Tibial nerve (tissue), 4 donors: Measurements from ENCODE around the gene RUSC1. TPM values are rescaled to one million over a fixed set of nuclear protein-coding genes. Genes with fewer than 3 reads are reported as not detected.

Experiments used
- DNase-seq, 2 donors: peaks; one replicate each; pipeline ENCODE4 v3.0.0-alpha.2; 2019; ENCODE audit warnings: low spot score in 2 of 2
- H3K27ac ChIP-seq, 4 donors: fragments of 200-600 bp; sonication (generic) in 3 of 4; one replicate each; pipeline ENCODE4 v1.5.1; 2017 to 2019; ENCODE audit warnings: mild to moderate bottlenecking in 1 of 4
- H3K27me3 ChIP-seq, 2 donors: fragments of 200-600 bp; sonication (generic) in 1 of 2; one replicate each; pipeline versions ENCODE4 v1.5.1 to v1.6.0; 2017 to 2019
- H3K36me3 ChIP-seq, 3 donors: fragments of 200-600 bp; sonication (generic); one replicate each; pipeline ENCODE4 v1.5.1; 2018 to 2019
- H3K4me1 ChIP-seq, 4 donors: fragments of 200-600 bp; sonication (generic) in 3 of 4; one replicate each; pipeline ENCODE4 v1.5.1; 2017 to 2019
- H3K4me3 ChIP-seq, 4 donors: fragments of 200-600 bp; sonication (generic) in 3 of 4; one replicate each; pipeline ENCODE4 v1.5.1; 2017 to 2019; ENCODE audit warnings: mild to moderate bottlenecking in 1 of 4, moderate library complexity in 1 of 4
- H3K9me3 ChIP-seq, 4 donors: fragments of 200-600 bp; sonication (generic) in 3 of 4; one replicate each; pipeline ENCODE4 v1.5.1; 2017 to 2019
- CTCF ChIP-seq, 5 experiments: fragments of 200-600 bp in 3 of 5; fragments of 450-650 bp in 2 of 5; sonication (generic) in 3 of 5; IDR thresholded peaks; one replicate each; pipeline ENCODE4 v1.5.1; 2016 to 2019; ENCODE audit warnings: antibody characterized with exemption in 5 of 5, mild to moderate bottlenecking in 3 of 5, moderate library complexity in 2 of 5
- EP300 ChIP-seq, 2 donors: sonication (generic); formaldehyde crosslinking; IDR thresholded peaks; one replicate each; pipeline ENCODE4 v1.6.1; 2017; ENCODE audit warnings: antibody characterized with exemption in 2 of 2, mild to moderate bottlenecking in 1 of 2
- POLR2A ChIP-seq, 2 donors: fragments of 450-650 bp; IDR thresholded peaks; one replicate each; pipeline ENCODE4 v1.6.1; 2017; ENCODE audit warnings: antibody characterized with exemption in 2 of 2, mild to moderate bottlenecking in 2 of 2, moderate library complexity in 2 of 2
- WGBS, 2 donors: methylation state at CpG; one replicate each; pipeline ENCODE4 v1.1.5; 2018; 5-methylcytosine and 5-hydroxymethylcytosine counted together
- total RNA-seq, 4 donors: library from RNA; depleted of rRNA; stranded (reverse); fragments of >200 nt; gene quantifications; one replicate each; pipeline ENCODE4 v1.1.0, GENCODE V29; 2016

The RUSC1 gene
- total RNA-seq, 4 donors from 2014 or later: 22.2 to 36.0 (median 26.5) TPM

GRCh38 chr1:155321639-155322503 lies 1.2 kb downstream of the RUSC1 start:
- WGBS, 2 donors: 33 to 39% methylated on average over 21 to 24 of the region's 27 CpGs
- no peaks in the 10 kb centered on the region for H3K27me3 ChIP-seq
- peaks cover 0 to 53% (median 25%) of the 10 kb centered on the region in 4 donors for H3K4me1 ChIP-seq
- H3K27ac ChIP-seq: peak overlapping the region; percentile 96 to 100 (median 98)
- no peaks in the 10 kb centered on the region for H3K9me3 ChIP-seq
- H3K4me3 ChIP-seq: peak overlapping the region; percentile 53 to 89 (median 64)
- H3K36me3 ChIP-seq: peaks cover 0 to 28% (median 4%) of the 10 kb centered on the region in 3 donors
- TF ChIP-seq POLR2A (IDR thresholded peaks at IDR 0.05) (no peak), CTCF (IDR thresholded peaks at IDR 0.05) (no peak), EP300 (IDR thresholded peaks at IDR 0.05) (no peak)
- no peak for DNase-seq

GRCh38 chr1:155322571-155322952 lies 1.9 kb downstream of the RUSC1 start:
- Histone ChIP-seq H3K9me3 (no peaks in the 10 kb centered on the region), H3K36me3 (peaks cover 0 to 34% (median 4%) of the 10 kb centered on the region in 3 donors), H3K27me3 (no peaks in the 10 kb centered on the region), H3K27ac (peak overlapping the region; percentile 96 to 100 (median 98)), H3K4me3 (peak overlapping the region; percentile 53 to 89 (median 64)), H3K4me1 (peaks cover 0 to 53% (median 25%) of the 10 kb centered on the region in 4 donors)
- no peak for DNase-seq
- 1% methylated on average over 27 to 28 of the region's 28 CpGs for WGBS, 2 donors
- TF ChIP-seq CTCF (IDR thresholded peaks at IDR 0.05) (no peak), POLR2A (IDR thresholded peaks at IDR 0.05) (no peak), EP300 (IDR thresholded peaks at IDR 0.05) (no peak)

GRCh38 chr1:155322953-155323728 lies 2.4 kb downstream of the RUSC1 start:
- Histone ChIP-seq H3K27me3 (no peaks in the 10 kb centered on the region), H3K27ac (peak overlapping the region; percentile 96 to 100 (median 98)), H3K9me3 (no peaks in the 10 kb centered on the region), H3K36me3 (peaks cover 0 to 34% (median 2%) of the 10 kb centered on the region in 3 donors), H3K4me3 (peak overlapping the region; percentile 53 to 89 (median 64)), H3K4me1 (peaks cover 0 to 53% (median 25%) of the 10 kb centered on the region in 4 donors)
- peak; percentile 80 to 87 for DNase-seq
- WGBS, 2 donors: 1% methylated on average over 34 to 41 of the region's 58 CpGs
- TF ChIP-seq CTCF (IDR thresholded peaks at IDR 0.05) (peak; percentile 98 to 99 (median 98)), POLR2A (IDR thresholded peaks at IDR 0.05) (peak; percentile 40 to 47), EP300 (IDR thresholded peaks at IDR 0.05) (peak; percentile 33 to 80)

- 1% methylated on average over 13 to 24 of the region's 29 CpGs for WGBS, 2 donors
- no peaks in the 10 kb centered on the region for H3K27me3 ChIP-seq
- peak; percentile 80 to 83 for DNase-seq
- no peaks in the 10 kb centered on the region for H3K9me3 ChIP-seq
- peaks cover 0 to 53% (median 25%) of the 10 kb centered on the region in 4 donors for H3K4me1 ChIP-seq
- peak overlapping the region; percentile 53 to 89 (median 64) for H3K4me3 ChIP-seq
- TF ChIP-seq POLR2A (IDR thresholded peaks at IDR 0.05) (no peak), EP300 (IDR thresholded peaks at IDR 0.05) (no peak), CTCF (IDR thresholded peaks at IDR 0.05) (no peak)
- peaks cover 0 to 34% (median 0%) of the 10 kb centered on the region in 3 donors for H3K36me3 ChIP-seq
- peak overlapping the region; percentile 96 to 100 (median 98) for H3K27ac ChIP-seq
These were observed 3.0 kb downstream of the RUSC1 start for GRCh38 chr1:155323729-155324036.
